Brain pericyte (primary cell): ENCODE results near the gene SLC6A2.

ENCODE experiments used
- DNase-seq: peaks from one replicate; pipeline ENCODE4 v3.0.0-alpha.2; 2012; ENCODE audit warnings: low read depth, low spot score

The SLC6A2 gene

GRCh38 chr16:55671974-55672280 lies 16.1 kb downstream of the SLC6A2 start:
- DNase-seq: no peak

GRCh38 chr16:55672471-55672870 lies 16.7 kb downstream of the SLC6A2 start:
- DNase-seq: no peak

- no peak for DNase-seq
These were observed 22.5 kb downstream of the SLC6A2 start for GRCh38 chr16:55678161-55678821.

GRCh38 chr16:55682086-55682485 lies 26.3 kb downstream of the SLC6A2 start:
- DNase-seq: no peak

- no peak for DNase-seq
These were observed 30.2 kb downstream of the SLC6A2 start for GRCh38 chr16:55685973-55686372.

GRCh38 chr16:55686671-55687070 lies 30.9 kb downstream of the SLC6A2 start:
- DNase-seq: no peak

- no peak for DNase-seq
These were observed 32.0 kb downstream of the SLC6A2 start for GRCh38 chr16:55687802-55688201.

GRCh38 chr16:55690841-55691240 lies 35.1 kb downstream of the SLC6A2 start:
- no peak for DNase-seq

GRCh38 chr16:55691771-55692170 lies 36.0 kb downstream of the SLC6A2 start:
- no peak for DNase-seq

GRCh38 chr16:55695595-55695994 lies 39.8 kb downstream of the SLC6A2 start:
- no peak for DNase-seq

GRCh38 chr16:55697867-55698266 lies 42.1 kb downstream of the SLC6A2 start:
- no peak for DNase-seq

GRCh38 chr16:55698331-55698730 lies 42.5 kb downstream of the SLC6A2 start:
- DNase-seq: no peak

- no peak for DNase-seq
These were observed 43.2 kb downstream of the SLC6A2 start for GRCh38 chr16:55698946-55699345.

GRCh38 chr16:55699616-55700015 lies 43.8 kb downstream of the SLC6A2 start:
- DNase-seq: no peak

GRCh38 chr16:55700067-55700466 lies 44.3 kb downstream of the SLC6A2 start:
- DNase-seq: no peak

GRCh38 chr16:55700961-55701360 lies 45.2 kb downstream of the SLC6A2 start:
- no peak for DNase-seq

GRCh38 chr16:55701442-55702319 lies 45.9 kb downstream of the SLC6A2 start:
- DNase-seq: no peak

GRCh38 chr16:55703003-55704001 lies 47.5 kb downstream of the SLC6A2 start:
- no peak for DNase-seq

- no peak for DNase-seq
These were observed 51.1 kb downstream of the SLC6A2 start for GRCh38 chr16:55706739-55707384.

- DNase-seq: no peak
These were observed 54.0 kb downstream of the SLC6A2 start for GRCh38 chr16:55709801-55710200.

GRCh38 chr16:55710466-55710865 lies 54.7 kb downstream of the SLC6A2 start:
- DNase-seq: no peak
